Subcutaneous adipose tissue (tissue), 4 donors: Measurements from ENCODE around the gene ITSN1. TPM values are rescaled to one million over a fixed set of nuclear protein-coding genes. Genes with fewer than 3 reads are reported as not detected.

Experiments
- total RNA-seq, 4 donors: library from RNA; depleted of rRNA; stranded (reverse); fragments of >200 nt; gene quantifications; one replicate each; pipeline ENCODE4 v1.1.0, GENCODE V29; 2016
- TF ChIP-seq, protein P1 (sequence below): fragments of 450-650 bp; IDR thresholded peaks from one replicate; pipeline ENCODE4 v1.5.1; 2016; ENCODE audit warnings: low read depth, mild to moderate bottlenecking, control low read depth, antibody characterized with exemption, moderate library complexity

ITSN1 gene
- total RNA-seq, 4 donors from 2014 or later, result 110 to 241 (median 116) TPM

DNA sequence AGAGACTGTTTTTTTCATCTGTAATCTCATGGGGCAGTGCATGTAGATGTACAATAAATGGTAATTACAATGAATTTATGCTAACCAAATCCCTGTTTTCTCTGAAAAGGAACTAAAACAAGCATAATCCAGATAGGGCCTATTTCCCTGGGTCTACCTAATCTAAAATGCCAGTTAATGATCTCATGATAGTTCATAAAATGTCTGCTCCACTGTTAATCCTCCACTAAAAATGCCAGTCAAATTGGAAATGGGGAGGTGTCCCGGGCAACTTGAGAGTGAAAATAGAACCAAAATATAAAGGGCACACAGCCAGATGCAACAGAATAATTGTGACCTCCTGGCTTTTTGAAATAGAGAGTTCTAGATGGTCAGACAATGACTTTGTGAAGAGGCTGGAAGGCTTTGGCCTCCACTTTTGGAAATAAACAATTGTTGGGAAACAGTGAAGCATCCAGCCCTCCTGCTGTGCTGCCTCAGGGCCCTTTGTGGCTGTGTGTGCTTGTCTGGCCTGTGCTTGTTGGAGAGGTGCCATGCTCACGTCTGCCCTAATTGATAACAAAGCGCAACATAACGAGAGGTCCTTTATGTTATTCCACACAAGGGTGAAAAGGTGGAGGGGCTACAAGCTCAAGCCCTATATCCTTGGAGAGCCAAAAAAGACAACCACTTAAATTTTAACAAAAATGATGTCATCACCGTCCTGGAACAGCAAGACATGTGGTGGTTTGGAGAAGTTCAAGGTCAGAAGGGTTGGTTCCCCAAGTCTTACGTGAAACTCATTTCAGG lies 175.6 kb downstream of the ITSN1 start:
- TF ChIP-seq, protein P1, sequence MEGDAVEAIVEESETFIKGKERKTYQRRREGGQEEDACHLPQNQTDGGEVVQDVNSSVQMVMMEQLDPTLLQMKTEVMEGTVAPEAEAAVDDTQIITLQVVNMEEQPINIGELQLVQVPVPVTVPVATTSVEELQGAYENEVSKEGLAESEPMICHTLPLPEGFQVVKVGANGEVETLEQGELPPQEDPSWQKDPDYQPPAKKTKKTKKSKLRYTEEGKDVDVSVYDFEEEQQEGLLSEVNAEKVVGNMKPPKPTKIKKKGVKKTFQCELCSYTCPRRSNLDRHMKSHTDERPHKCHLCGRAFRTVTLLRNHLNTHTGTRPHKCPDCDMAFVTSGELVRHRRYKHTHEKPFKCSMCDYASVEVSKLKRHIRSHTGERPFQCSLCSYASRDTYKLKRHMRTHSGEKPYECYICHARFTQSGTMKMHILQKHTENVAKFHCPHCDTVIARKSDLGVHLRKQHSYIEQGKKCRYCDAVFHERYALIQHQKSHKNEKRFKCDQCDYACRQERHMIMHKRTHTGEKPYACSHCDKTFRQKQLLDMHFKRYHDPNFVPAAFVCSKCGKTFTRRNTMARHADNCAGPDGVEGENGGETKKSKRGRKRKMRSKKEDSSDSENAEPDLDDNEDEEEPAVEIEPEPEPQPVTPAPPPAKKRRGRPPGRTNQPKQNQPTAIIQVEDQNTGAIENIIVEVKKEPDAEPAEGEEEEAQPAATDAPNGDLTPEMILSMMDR, result no peak

DNA sequence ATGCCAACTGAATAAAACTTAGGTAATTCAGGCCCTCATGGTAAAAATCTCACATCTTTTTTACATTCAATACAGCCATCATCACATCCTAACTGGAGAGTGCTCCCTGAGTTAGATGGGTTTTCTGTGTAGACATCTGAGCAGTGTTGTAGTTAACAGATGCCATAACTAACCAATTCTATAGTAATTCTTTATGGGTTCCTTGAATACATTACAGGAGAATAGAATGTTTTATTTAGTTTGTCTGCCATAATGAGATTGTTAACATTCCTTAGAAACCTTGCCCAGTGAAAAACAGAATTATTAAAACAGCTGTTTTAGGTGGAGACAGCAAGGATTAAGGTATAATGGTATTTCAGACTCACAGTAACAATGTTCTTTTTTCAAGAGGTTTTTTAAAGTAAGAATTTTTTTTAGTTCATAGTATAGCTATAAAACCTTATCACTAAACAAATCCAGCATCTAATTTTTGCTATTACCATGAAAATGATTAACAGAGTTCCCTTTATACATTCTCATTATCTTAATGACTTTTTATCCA lies 178.0 kb downstream of the ITSN1 start:
- TF ChIP-seq, protein P1, result no peak

DNA sequence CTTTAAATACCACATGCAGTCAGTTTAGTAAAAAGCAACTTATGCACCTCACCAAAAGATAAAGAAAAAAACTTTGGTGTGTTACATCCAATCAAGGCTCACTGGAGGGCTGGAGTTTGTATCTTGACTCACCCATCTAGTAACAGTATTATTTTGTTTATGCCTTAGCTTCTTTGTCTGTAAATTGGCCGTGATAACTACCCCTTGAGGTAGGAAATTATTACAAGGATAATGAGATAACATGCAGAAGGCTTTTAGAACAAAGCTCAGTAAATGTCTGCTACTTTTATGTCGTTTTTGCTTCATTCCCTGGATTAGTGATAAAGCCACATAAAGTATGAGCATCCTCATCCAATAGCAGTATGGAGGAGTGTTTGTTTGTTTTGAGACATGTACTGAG lies 178.5 kb downstream of the ITSN1 start:
- TF ChIP-seq, protein P1, result no peak

DNA sequence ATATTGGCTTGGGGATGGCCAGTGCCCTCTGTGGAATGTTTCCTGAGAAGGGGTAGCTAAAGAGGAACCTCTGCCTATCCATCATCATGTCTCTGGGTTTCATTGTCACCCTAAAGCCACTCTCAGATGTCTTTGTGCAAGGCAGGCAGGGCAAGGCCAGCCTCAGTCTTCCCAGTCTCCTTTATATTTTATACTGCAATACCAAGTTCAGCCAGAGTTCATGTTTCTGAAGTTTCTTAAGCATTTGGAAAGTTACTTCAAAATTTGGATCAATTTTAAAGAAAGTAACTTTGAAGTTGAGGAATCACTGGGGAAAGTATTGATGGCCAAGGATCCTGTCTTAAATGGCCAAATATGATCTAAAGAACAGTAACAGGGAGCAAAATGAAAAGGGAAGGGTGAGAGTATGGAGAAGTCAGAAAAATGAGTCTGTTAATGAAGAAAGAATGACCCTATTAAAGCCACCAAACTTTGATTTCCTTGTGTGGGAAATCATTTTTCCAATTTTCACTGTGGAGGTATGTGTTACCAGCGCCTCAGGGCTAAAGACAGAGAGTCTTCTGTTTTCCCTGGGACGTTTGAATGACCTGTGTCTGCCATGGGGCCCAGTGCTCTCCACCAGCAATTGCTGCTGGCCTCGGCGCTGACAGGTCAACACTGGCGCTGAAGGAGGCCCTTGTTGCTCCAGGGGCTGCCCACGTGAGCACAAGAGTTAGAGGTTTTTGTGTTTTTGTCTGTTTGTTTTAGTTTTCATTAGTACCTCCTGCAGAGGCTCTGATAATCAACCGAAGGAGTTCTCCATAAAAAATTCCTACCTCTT lies 179.4 kb downstream of the ITSN1 start:
- TF ChIP-seq, protein P1, result no peak

DNA sequence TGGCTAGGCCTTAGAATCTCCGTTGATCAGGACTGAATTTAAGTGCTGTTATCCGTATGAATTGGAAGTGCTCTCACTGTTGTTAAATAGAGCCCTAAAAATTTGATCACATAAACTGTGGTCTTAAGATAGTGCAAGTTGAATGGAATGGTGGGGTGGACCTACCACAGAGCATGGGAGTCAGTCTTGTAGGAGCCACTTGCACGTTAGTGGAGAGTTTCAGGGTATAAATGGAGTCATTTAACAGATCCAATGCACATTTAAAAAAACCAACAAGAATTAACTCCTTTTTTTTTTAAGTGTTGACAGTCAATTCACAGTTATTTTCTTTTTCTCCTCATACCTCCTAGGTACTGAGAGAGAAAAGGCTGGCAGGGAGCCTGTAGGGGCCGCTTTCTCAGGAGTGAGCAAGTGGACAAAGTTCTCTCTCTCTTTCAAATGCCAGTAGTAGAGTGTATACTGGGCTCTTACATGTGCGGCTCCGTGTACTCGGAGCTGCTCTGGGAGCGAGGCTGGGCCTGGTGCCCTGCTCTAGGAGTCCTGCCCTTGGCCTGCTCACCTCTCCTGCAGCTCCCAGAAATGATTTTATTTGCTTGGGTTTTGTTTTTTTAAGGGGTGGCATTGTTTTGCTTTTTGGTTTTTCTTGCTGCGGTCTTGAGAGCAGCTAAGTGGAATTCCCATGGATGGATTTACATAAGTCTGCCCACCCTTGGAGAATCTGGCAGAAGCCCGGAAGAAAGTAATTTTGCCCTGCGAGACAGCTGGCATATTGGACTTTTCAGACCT lies 182.0 kb downstream of the ITSN1 start:
- TF ChIP-seq, protein P1, result no peak

DNA sequence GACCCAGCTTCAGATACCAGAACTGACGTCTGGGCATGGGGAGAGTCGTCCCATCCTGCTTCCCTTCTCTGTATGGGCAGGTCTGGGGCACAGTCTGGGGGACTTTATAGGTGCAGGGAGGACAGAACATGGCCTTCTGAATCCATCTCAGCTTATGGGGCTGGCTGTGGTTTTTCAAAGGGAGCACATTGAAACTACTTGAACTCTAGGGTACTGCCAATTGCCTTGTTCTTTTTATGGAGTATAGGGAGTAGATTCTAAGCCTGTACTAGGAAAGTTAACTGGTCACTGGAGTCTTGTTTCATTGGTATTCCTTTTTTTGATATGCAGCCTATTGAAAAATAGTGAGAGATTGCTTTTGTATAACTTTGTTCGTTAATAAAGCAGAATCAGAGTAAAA lies 183.1 kb downstream of the ITSN1 start:
- TF ChIP-seq, protein P1, result no peak

DNA sequence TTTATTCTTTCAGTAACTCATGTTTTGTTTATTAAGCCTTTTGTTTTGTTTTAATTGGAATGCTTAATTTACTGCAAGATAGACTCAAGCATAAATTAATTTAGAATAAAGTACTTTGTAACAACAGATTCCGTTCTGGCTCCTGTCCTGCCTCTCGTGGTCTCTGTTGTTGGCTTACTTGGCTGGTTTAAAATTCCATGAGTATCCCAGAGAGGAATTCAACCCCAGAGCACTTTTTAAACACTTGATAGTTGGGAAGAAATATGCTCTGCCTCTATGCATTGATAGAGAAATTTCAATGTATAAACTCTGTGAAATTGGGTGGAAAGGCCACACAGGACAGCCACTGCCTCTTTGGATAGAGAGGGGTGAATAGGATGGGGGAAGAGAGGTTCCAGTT lies 183.6 kb downstream of the ITSN1 start:
- TF ChIP-seq, protein P1, result no peak
